HepG2 (cell line): Measurements from ENCODE around the gene CLIC6. TPM values are rescaled to one million over a fixed set of nuclear protein-coding genes. Genes with fewer than 3 reads are reported as not detected.

Experiments used
- ATAC-seq: fragments of 200-7000 bp; cut with Tn5 transposase; 3 replicates; pipeline ENCODE4 v1.9.1; 2020; ENCODE audit warnings: mild to moderate bottlenecking, moderate library complexity
- BruUV-seq: library from RNA; stranded (reverse); fragments of 400-500 nt; replicated peaks from 2 replicates; lab custom pipeline; 2021; lab: Mats Ljungman, UMichigan
- CTCF ChIA-PET: fragments of 300-600 bp; formaldehyde crosslinking; extraction: SDS; loops from one replicate; lab custom pipeline; 2021; ENCODE audit warnings: low total read pairs, inconsistent platforms, low intra/inter-chr PET ratio; lab: Yijun Ruan, JAX
- POLR2A ChIA-PET: fragments of 350-600 bp; sonication (Branson Sonifier 250); formaldehyde crosslinking; loops from one replicate; lab custom pipeline; 2020; ENCODE audit warnings: antibody characterized with exemption, inconsistent platforms; lab: Yijun Ruan, JAX
- DNase-seq: peaks from one replicate; pipeline ENCODE4 v3.0.0-alpha.2; 2015; ENCODE audit warnings: low spot score
- FAIRE-seq: peaks from 3 replicates; lab custom pipeline; 2011; peaks lifted over from hg19 to GRCh38; lab: Jason Lieb, UNC
- H2AFZ ChIP-seq: one replicate; pipeline ENCODE4 v1.6.1; 2011; ENCODE audit warnings: low read length, inconsistent platforms
- H3K27ac ChIP-seq: fragments of 300-600 bp; 3 replicates; pipeline ENCODE4 v1.8.0; 2011; ENCODE audit warnings: mixed run types, mild to moderate bottlenecking, mixed read lengths, low read length, inconsistent platforms; ENCODE audit not compliant: insufficient read depth; ENCODE audit errors: extremely low read length
- H3K27me3 ChIP-seq, 2 experiments: fragments of 200-600 bp in 1 of 2; 2 replicates in 1 of 2; 3 replicates in 1 of 2; pipeline versions ENCODE4 v1.6.0 to v1.8.0; 2011; ENCODE audit warnings: low read length in 2 of 2, mild to moderate bottlenecking in 2 of 2, moderate library complexity in 2 of 2, inconsistent platforms in 1 of 2; ENCODE audit not compliant: insufficient read depth in 2 of 2, control insufficient read depth in 1 of 2
- H3K36me3 ChIP-seq, 2 experiments: fragments of 200-600 bp in 1 of 2; replicated peaks in 1 of 2; 2 replicates in 1 of 2; 3 replicates in 1 of 2; pipeline versions ENCODE4 v1.5.1 to v1.8.0; 2011; ENCODE audit warnings: low read length in 2 of 2, inconsistent platforms in 1 of 2; ENCODE audit not compliant: insufficient read depth in 2 of 2, control insufficient read depth in 1 of 2
- H3K4me1 ChIP-seq: 2 replicates; pipeline ENCODE4 v1.5.1; 2012; ENCODE audit warnings: low read length, inconsistent platforms; ENCODE audit not compliant: insufficient read depth
- H3K4me2 ChIP-seq: 2 replicates; pipeline ENCODE4 v1.6.0; 2011; ENCODE audit warnings: low read depth, low read length, inconsistent platforms
- H3K4me3 ChIP-seq, 3 experiments: fragments of 200-600 bp in 1 of 3; sonication (generic), shearing (Covaris generic) in 1 of 3; replicated peaks in 1 of 3; 2 replicates each; pipeline ENCODE4 v1.5.1; 2011 to 2016; ENCODE audit warnings: low read length in 3 of 3, inconsistent platforms in 2 of 3, low read depth in 2 of 3, mild to moderate bottlenecking in 2 of 3, control low read depth in 1 of 3, mixed read lengths in 1 of 3; ENCODE audit not compliant: insufficient read depth in 1 of 3
- H3K79me2 ChIP-seq: one replicate; pipeline ENCODE4 v1.6.1; 2011; ENCODE audit warnings: low read length, inconsistent platforms; ENCODE audit not compliant: insufficient read depth
- H3K9ac ChIP-seq: 2 replicates; pipeline ENCODE4 v1.6.0; 2011; ENCODE audit warnings: mild to moderate bottlenecking, low read depth, low read length, inconsistent platforms; ENCODE audit not compliant: insufficient read depth
- H3K9me3 ChIP-seq: 2 replicates; pipeline ENCODE4 v1.5.1; 2012; ENCODE audit warnings: mild to moderate bottlenecking, low read length
- H4K20me1 ChIP-seq: 2 replicates; pipeline ENCODE4 v1.6.0; 2011; ENCODE audit warnings: inconsistent platforms, mild to moderate bottlenecking, low read length, moderate library complexity; ENCODE audit not compliant: insufficient read depth
- BRD4 ChIP-seq: sonication (generic); formaldehyde crosslinking; IDR thresholded peaks from 2 replicates; pipeline ENCODE4 v1.4.0; 2020; ENCODE audit warnings: missing genetic modification reagents
- CC2D1A ChIP-seq: sonication (generic); formaldehyde crosslinking; IDR thresholded peaks from 2 replicates; pipeline ENCODE4 v1.8.1; 2023; ENCODE audit warnings: mild to moderate bottlenecking, missing genetic modification reagents
- DPF2 ChIP-seq: sonication (generic); formaldehyde crosslinking; IDR thresholded peaks from 2 replicates; pipeline ENCODE4 v1.4.0; 2020; ENCODE audit warnings: mild to moderate bottlenecking, low read depth, missing genetic modification reagents, borderline replicate concordance
- FIP1L1 ChIP-seq: fragments of 200-400 bp; formaldehyde crosslinking; IDR thresholded peaks from 2 replicates; pipeline ENCODE4 v1.6.1; 2018; ENCODE audit warnings: low read depth, mild to moderate bottlenecking, low read length, moderate library complexity, borderline replicate concordance; ENCODE audit not compliant: insufficient read depth
- POLR2A ChIP-seq, 2 experiments: IDR thresholded peaks; 2 replicates each; pipeline ENCODE4 v1.6.1; 2011; ENCODE audit warnings: low read depth in 2 of 2, low read length in 2 of 2, mild to moderate bottlenecking in 1 of 2, moderate library complexity in 1 of 2; ENCODE audit not compliant: insufficient read depth in 1 of 2
- SNAPC5 ChIP-seq: sonication (generic); formaldehyde crosslinking; IDR thresholded peaks from 2 replicates; pipeline ENCODE4 v1.8.1; 2023; ENCODE audit warnings: mild to moderate bottlenecking, missing genetic modification reagents, borderline replicate concordance
- YEATS4 ChIP-seq: sonication (generic); formaldehyde crosslinking; IDR thresholded peaks from 2 replicates; pipeline ENCODE4 v1.4.0; 2020; ENCODE audit warnings: missing genetic modification reagents, borderline replicate concordance
- ZFP36L1 ChIP-seq: sonication (generic); formaldehyde crosslinking; IDR thresholded peaks from 2 replicates; pipeline ENCODE4 v1.8.0; 2022; ENCODE audit warnings: mild to moderate bottlenecking, missing genetic modification reagents, moderate library complexity
- ZNF557 ChIP-seq: sonication (generic); formaldehyde crosslinking; IDR thresholded peaks from 2 replicates; pipeline ENCODE4 v1.4.0; 2020; ENCODE audit warnings: missing genetic modification reagents
- WGBS: methylation state at CpG from one replicate; pipeline ENCODE4 v1.1.6; 2017; ENCODE audit warnings: low lambda C conversion rate; 5-methylcytosine and 5-hydroxymethylcytosine counted together
- in situ Hi-C: cut with HindIII; loops from 2 replicates; pipeline ENCODE4 v1.10.0; 2017; ENCODE audit warnings: low pct_unique_long_range_greater_than_20kb; ENCODE audit not compliant: extremely low pct_ligation_motif_present
- intact Hi-C: fragments of 100-400 bp; cut with micrococcal nuclease; formaldehyde crosslinking; loops from one replicate; pipeline ENCODE4 v1.10.0; 2022; ENCODE audit not compliant: unreplicated experiment
- polyA plus RNA-seq, 8 experiments: library from polyadenylated mRNA; depleted of rRNA in 3 of 8; stranded (reverse) in 7 of 8; unstranded in 1 of 8; fragments of >200 nt; fragmentation: Illumina TruSeq in 4 of 8; extraction: Trizol in 4 of 8; gene quantifications; 2 replicates each; pipeline versions ENCODE4 v1.2.1 to v1.2.3, GENCODE V29; 2011 to 2016; ENCODE audit warnings: low read depth in 4 of 8, missing spikeins in 1 of 8, mixed read lengths in 1 of 8; ENCODE audit not compliant: insufficient read depth in 1 of 8
- total RNA-seq, 5 experiments: library from RNA; depleted of rRNA; stranded (reverse); fragments of >200 nt; fragmentation: Illumina TruSeq; extraction: Trizol; gene quantifications; 2 replicates each; pipeline ENCODE4 v1.2.3, GENCODE V29; 2016; ENCODE audit warnings: low read depth in 1 of 5
- TF ChIP-seq, protein P1 (sequence below): sonication (generic); formaldehyde crosslinking; IDR thresholded peaks from 2 replicates; pipeline ENCODE4 v1.9.0; 2021; ENCODE audit warnings: missing genetic modification reagents, borderline replicate concordance
- TF ChIP-seq, protein P2 (sequence below): sonication (generic); formaldehyde crosslinking; IDR thresholded peaks from 2 replicates; pipeline ENCODE4 v1.5.0; 2020; ENCODE audit warnings: mild to moderate bottlenecking, missing genetic modification reagents, moderate library complexity

Gene CLIC6
- total and polyA plus RNA-seq, 2 of the 13 experiments (the other 11 are each of a cell fraction or from before 2014, with no cell fraction given): not detected

- TF ChIP-seq, protein P1, sequence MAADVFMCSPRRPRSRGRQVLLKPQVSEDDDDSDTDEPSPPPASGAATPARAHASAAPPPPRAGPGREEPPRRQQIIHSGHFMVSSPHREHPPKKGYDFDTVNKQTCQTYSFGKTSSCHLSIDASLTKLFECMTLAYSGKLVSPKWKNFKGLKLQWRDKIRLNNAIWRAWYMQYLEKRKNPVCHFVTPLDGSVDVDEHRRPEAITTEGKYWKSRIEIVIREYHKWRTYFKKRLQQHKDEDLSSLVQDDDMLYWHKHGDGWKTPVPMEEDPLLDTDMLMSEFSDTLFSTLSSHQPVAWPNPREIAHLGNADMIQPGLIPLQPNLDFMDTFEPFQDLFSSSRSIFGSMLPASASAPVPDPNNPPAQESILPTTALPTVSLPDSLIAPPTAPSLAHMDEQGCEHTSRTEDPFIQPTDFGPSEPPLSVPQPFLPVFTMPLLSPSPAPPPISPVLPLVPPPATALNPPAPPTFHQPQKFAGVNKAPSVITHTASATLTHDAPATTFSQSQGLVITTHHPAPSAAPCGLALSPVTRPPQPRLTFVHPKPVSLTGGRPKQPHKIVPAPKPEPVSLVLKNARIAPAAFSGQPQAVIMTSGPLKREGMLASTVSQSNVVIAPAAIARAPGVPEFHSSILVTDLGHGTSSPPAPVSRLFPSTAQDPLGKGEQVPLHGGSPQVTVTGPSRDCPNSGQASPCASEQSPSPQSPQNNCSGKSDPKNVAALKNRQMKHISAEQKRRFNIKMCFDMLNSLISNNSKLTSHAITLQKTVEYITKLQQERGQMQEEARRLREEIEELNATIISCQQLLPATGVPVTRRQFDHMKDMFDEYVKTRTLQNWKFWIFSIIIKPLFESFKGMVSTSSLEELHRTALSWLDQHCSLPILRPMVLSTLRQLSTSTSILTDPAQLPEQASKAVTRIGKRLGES (CRISPR knock-in tag): no peak
- no peak for TF ChIP-seq BRD4
- TF ChIP-seq, all 625 proteins: peak for 0
Measured at GRCh38 chr21:34632498-34632897, 36.3 kb upstream of the CLIC6 start (continued).

- WGBS: 59% methylated on average over 3 of the region's 3 CpGs
- no peak overlapping the region for H2AFZ ChIP-seq
- in situ Hi-C loops: no loop called here
- no peaks in the 10 kb centered on the region for H3K4me1 ChIP-seq
- peaks cover 0 to 11% of the 10 kb centered on the region in 2 experiments; a peak in 2 of 5 replicates for H3K27me3 ChIP-seq
- BruUV-seq: no TSS peak
- H3K36me3 ChIP-seq: no peaks in the 10 kb centered on the region
- CTCF ChIA-PET: no interaction called here
- no peak for TF ChIP-seq YEATS4 (CRISPR knock-in tag)
- TF ChIP-seq DPF2 (CRISPR knock-in tag): no peak
- no peak for TF ChIP-seq SNAPC5 (CRISPR knock-in tag)
- TF ChIP-seq, protein P2, sequence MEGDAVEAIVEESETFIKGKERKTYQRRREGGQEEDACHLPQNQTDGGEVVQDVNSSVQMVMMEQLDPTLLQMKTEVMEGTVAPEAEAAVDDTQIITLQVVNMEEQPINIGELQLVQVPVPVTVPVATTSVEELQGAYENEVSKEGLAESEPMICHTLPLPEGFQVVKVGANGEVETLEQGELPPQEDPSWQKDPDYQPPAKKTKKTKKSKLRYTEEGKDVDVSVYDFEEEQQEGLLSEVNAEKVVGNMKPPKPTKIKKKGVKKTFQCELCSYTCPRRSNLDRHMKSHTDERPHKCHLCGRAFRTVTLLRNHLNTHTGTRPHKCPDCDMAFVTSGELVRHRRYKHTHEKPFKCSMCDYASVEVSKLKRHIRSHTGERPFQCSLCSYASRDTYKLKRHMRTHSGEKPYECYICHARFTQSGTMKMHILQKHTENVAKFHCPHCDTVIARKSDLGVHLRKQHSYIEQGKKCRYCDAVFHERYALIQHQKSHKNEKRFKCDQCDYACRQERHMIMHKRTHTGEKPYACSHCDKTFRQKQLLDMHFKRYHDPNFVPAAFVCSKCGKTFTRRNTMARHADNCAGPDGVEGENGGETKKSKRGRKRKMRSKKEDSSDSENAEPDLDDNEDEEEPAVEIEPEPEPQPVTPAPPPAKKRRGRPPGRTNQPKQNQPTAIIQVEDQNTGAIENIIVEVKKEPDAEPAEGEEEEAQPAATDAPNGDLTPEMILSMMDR: peak; percentile 45
- TF ChIP-seq CC2D1A (CRISPR knock-in tag): no peak
- no peak for TF ChIP-seq ZNF557 (CRISPR knock-in tag)
- TF ChIP-seq FIP1L1: no peak
- TF ChIP-seq POLR2A (IDR thresholded peaks at IDR 0.05; ENCODE audit: insufficient read depth in 1 of 2, low read depth in 2 of 2, low read length in 2 of 2): no peak
- no peak for TF ChIP-seq ZFP36L1
- no peaks in the 10 kb centered on the region for H3K79me2 ChIP-seq
- POLR2A ChIA-PET: no interaction called here
- intact Hi-C loops: no loop called here
- ATAC-seq (no peak), DNase-seq (no peak), FAIRE-seq (no peak)
- no peak overlapping the region for H3K27ac ChIP-seq
- H3K9me3 ChIP-seq: no peaks in the 10 kb centered on the region
- H3K4me3 ChIP-seq: no peak overlapping the region
- H4K20me1 ChIP-seq: no peaks in the 10 kb centered on the region
- no peak overlapping the region for H3K9ac ChIP-seq
- no peak overlapping the region for H3K4me2 ChIP-seq
Measured at GRCh38 chr21:34635307-34635706, 33.5 kb upstream of the CLIC6 start.
